ENCODE data around the gene PEX5L.
A peak's percentile ranks its signal among the peaks of the same experiment; 100 is the strongest.

The PEX5L gene

DNA sequence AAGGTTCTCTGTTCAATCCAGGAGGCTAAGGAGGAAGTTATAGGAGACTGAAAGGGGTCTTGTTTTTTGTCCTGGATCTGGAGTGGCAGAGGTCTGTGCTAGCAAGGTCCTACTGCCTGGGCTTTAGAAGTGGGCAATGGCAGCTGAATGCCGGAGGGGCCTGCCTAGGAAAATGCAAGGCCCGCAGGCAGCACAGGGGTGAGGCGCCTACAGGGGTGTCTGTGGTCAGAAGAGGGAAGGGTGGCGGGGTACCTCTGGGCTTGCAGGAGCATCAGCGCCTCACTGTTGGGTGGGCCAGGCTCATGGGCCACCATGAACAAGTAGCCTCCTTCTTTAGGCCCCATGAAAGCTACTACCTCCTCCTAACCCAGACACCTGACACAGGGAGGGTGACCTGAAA, 175.4 kb downstream of the PEX5L start:
- TF ChIP-seq POLR2A (IDR thresholded peaks at IDR 0.05; ENCODE audit: extremely low read depth, insufficient read length): no peak
- TF ChIP-seq, protein P1, sequence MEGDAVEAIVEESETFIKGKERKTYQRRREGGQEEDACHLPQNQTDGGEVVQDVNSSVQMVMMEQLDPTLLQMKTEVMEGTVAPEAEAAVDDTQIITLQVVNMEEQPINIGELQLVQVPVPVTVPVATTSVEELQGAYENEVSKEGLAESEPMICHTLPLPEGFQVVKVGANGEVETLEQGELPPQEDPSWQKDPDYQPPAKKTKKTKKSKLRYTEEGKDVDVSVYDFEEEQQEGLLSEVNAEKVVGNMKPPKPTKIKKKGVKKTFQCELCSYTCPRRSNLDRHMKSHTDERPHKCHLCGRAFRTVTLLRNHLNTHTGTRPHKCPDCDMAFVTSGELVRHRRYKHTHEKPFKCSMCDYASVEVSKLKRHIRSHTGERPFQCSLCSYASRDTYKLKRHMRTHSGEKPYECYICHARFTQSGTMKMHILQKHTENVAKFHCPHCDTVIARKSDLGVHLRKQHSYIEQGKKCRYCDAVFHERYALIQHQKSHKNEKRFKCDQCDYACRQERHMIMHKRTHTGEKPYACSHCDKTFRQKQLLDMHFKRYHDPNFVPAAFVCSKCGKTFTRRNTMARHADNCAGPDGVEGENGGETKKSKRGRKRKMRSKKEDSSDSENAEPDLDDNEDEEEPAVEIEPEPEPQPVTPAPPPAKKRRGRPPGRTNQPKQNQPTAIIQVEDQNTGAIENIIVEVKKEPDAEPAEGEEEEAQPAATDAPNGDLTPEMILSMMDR (IDR thresholded peaks at IDR 0.05; ENCODE audit: low read depth, low read length): no peak
- TF ChIP-seq, protein P2, sequence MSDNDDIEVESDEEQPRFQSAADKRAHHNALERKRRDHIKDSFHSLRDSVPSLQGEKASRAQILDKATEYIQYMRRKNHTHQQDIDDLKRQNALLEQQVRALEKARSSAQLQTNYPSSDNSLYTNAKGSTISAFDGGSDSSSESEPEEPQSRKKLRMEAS (IDR thresholded peaks at IDR 0.05; ENCODE audit: low read depth, low read length): no peak
- TF ChIP-seq MYC (IDR thresholded peaks at IDR 0.05; ENCODE audit: low read depth, low read length): no peak
- DNase-seq (ENCODE audit: low read depth): no peak
- no peak overlapping the region for H3K4me3 ChIP-seq (ENCODE audit: low read depth, low read length)

DNA sequence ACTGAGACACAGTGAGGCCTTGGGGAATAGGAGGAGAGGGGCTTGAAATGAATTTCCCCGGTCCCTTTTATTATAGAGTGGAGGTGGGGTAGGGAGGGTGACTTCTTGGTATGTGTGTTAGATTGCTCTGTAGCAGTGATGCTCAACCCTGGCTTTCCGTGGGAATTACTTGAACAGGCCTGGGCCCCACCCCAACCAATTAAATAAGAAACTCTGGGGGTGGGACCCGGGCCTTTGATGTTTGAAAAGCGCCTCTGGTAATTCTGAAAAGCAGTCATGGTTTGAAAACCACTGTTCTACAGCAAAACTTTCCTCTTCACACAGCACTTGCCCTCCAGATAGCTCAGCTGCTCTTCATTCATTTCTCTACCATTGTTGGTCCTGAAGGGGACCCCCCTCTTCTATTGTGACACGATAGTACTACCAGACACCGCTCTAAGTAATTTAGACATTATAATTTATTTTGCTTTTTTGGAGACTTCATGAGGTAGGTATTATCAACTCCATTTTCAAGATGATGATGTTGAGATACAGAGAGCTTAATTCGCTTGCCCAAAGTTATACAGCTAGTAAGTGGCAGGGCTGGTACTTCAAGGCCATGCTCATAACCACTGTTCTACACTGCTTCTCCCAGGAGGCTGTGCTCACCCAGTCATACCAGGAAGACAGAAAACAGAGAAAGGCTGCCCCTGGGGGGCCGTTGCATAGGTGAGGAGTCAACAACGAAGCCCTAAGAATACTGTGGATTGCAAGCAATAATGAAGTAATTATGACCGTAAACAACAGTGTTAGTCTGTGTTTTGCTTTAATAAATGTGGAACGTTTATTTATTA, 176.2 kb downstream of the PEX5L start:
- DNase-seq (ENCODE audit: low read depth): no peak
- TF ChIP-seq, protein P2 (IDR thresholded peaks at IDR 0.05; ENCODE audit: low read depth, low read length): no peak
- TF ChIP-seq, protein P1 (IDR thresholded peaks at IDR 0.05; ENCODE audit: low read depth, low read length): no peak
- H3K4me3 ChIP-seq (ENCODE audit: low read depth, low read length): no peak overlapping the region

DNA sequence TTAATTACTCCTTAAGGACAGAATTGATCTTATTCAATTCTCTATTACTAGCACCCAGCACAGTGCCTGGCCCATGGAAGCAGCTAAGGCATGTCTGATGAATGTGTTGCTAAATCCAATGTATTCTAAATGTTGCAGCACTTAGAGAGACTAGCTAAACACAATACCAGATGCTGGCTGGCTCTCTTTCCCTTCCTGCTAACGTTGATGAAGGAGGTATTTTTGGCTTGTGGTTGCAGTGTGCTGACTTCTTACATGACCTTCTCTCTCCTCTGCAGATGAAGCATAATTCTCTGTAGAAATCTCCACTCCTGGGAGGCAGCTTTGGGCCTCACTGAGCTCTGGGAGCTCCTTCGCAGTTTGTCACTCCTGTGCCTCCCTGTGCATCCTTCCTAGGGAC, 183.6 kb downstream of the PEX5L start:
- H3K4me3 ChIP-seq (ENCODE audit: low read depth, low read length): no peak overlapping the region
- no peak for TF ChIP-seq MYC (IDR thresholded peaks at IDR 0.05; ENCODE audit: low read depth, low read length)
- no peak for TF ChIP-seq POLR2A (IDR thresholded peaks at IDR 0.05; ENCODE audit: extremely low read depth, insufficient read length)
- TF ChIP-seq, protein P1 (IDR thresholded peaks at IDR 0.05; ENCODE audit: low read depth, low read length): no peak
- TF ChIP-seq, protein P2 (IDR thresholded peaks at IDR 0.05; ENCODE audit: low read depth, low read length): no peak
- DNase-seq (ENCODE audit: low read depth): peak; percentile 14

DNA sequence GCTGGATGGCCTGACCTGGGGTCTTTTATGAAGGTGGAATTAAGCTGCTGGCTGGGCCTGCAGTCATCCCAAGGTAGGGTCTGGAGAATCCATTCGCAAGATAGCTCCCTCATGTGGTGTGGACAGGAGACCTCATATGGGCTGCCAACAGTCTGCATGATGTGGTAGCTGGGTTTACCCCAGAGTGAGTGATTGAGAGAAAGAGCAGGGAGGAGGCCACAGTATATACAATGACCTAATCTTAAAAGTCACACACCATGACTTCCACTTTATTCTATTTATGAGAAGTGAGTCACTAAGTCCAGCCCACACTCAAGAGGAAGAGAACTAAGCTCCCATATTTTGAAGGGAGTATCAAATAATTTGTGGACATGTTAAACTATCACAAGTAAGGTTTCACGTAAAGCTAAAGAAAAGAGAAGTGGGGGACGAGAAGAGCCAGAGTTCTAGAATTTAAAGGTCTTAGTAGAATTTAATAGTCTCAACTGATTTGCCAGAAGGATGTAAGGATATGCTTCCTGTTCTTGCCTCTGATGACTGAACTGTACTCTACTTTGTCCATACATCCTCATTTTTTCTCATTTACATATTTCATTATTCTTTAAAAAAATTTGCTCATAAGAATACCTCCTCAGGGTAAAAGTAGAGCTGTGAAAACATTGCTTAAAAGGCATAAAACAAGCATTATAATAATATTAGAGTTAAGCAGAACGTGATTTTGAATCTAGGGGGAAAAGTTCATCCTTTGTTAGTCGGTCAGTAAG, 184.4 kb downstream of the PEX5L start:
- peak; percentile 54 for DNase-seq (ENCODE audit: low read depth)
- H3K4me3 ChIP-seq (ENCODE audit: low read depth, low read length): no peak overlapping the region
- TF ChIP-seq, protein P2 (IDR thresholded peaks at IDR 0.05; ENCODE audit: low read depth, low read length): 0 out of 2 replicates have a peak, but pooled peaks have one; percentile 22
- TF ChIP-seq, protein P1 (IDR thresholded peaks at IDR 0.05; ENCODE audit: low read depth, low read length): no peak

DNA sequence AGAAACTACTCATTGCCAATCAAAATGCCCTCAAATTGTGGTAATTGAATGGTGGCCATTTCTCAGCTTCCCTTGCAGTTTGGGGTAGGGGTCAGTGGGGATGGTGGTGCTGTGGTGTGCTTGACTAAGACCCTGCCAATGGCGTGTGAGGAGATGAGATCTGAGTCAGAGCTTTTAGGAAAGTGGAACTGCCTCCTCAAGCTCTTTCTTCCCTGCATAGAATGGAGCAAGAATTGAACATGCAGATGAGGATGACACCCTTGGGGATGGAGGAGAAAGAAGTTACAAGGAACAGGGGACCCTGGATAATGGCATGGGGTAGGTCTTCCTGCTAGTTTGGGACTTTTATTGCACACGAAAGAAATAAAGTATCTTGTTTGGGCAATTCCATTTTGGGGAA, 188.0 kb downstream of the PEX5L start:
- DNase-seq (ENCODE audit: low read depth): no peak

DNA sequence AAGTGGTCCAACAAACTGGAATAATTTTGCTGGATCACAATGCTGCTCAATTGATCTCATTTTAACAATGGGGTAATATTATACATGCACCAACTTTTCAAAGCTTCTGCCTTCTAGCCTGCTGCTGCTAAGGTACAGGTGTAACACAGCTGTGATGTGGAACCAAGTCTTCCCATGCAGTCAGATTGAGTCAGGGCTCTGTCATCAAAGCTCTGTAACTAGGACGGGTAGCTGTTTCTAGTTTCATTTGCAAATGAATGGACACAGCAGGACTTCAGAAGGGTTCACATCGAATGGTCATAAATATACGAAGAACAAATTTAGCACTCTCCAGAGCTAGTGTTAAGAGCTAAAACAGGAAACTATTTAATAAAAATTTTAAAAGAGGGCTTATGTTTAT, 194.7 kb downstream of the PEX5L start:
- no peak for TF ChIP-seq POLR2A (IDR thresholded peaks at IDR 0.05; ENCODE audit: extremely low read depth, insufficient read length)
- TF ChIP-seq, protein P1 (IDR thresholded peaks at IDR 0.05; ENCODE audit: low read depth, low read length): no peak
- no peak for TF ChIP-seq MYC (IDR thresholded peaks at IDR 0.05; ENCODE audit: low read depth, low read length)
- TF ChIP-seq, protein P2 (IDR thresholded peaks at IDR 0.05; ENCODE audit: low read depth, low read length): no peak
- DNase-seq (ENCODE audit: low read depth): no peak
- no peak overlapping the region for H3K4me3 ChIP-seq (ENCODE audit: low read depth, low read length)

More for the DNA sequence above, 188.0 kb downstream of the PEX5L start:
- TF ChIP-seq, protein P2 (IDR thresholded peaks at IDR 0.05; ENCODE audit: low read depth, low read length): no peak
- no peak for TF ChIP-seq MYC (IDR thresholded peaks at IDR 0.05; ENCODE audit: low read depth, low read length)
- no peak overlapping the region for H3K4me3 ChIP-seq (ENCODE audit: low read depth, low read length)
